Left ventricle myocardium inferior (tissue), 1 donor: ENCODE data around the gene CDH26. TPM values are rescaled to one million over a fixed set of nuclear protein-coding genes. Genes with fewer than 3 reads are reported as not detected.

Experiments
- DNase-seq: peaks from one replicate; pipeline ENCODE4 v3.0.0-alpha.2; 2020
- H3K27ac ChIP-seq: fragments of 200-600 bp; replicated peaks from 2 replicates; pipeline ENCODE4 v1.8.0; 2021
- H3K27me3 ChIP-seq: fragments of 200-600 bp; 2 replicates; pipeline ENCODE4 v1.8.0; 2021; ENCODE audit warnings: low read depth
- H3K36me3 ChIP-seq: fragments of 200-600 bp; 2 replicates; pipeline ENCODE4 v1.8.0; 2021
- H3K4me1 ChIP-seq: fragments of 200-600 bp; 2 replicates; pipeline ENCODE4 v1.8.0; 2021
- H3K4me3 ChIP-seq: fragments of 200-600 bp; 2 replicates; pipeline ENCODE4 v1.8.0; 2021; ENCODE audit warnings: mild to moderate bottlenecking, moderate library complexity
- H3K9me3 ChIP-seq: fragments of 200-600 bp; replicated peaks from 2 replicates; pipeline ENCODE4 v1.8.0; 2021
- CTCF ChIP-seq: fragments of 200-600 bp; IDR thresholded peaks from 2 replicates; pipeline ENCODE4 v1.8.0; 2021; ENCODE audit warnings: antibody characterized with exemption, mild to moderate bottlenecking, borderline replicate concordance
- intact Hi-C: fragments of 100-400 bp; cut with micrococcal nuclease; formaldehyde crosslinking; loops from one replicate; pipeline ENCODE4 v1.11.0; 2022
- total RNA-seq: library from RNA; stranded (reverse); fragmentation: NEBNext Ultra II Directional; extraction: Animal tissue kit (Norgen Biotek cat#: 25700); gene quantifications from one replicate; pipeline ENCODE4 v1.2.1, GENCODE V29; 2021
- donor health status: DM: no; HTN: yes; CAD: no; lungs with severe emphysema.

The CDH26 gene
- total RNA-seq, 1 donor from 2014 or later: 1.3 TPM

GRCh38 chr20:60053818-60054190 is 95.6 kb downstream of the CDH26 start:
- peaks cover 18% of the 10 kb centered on the region for H3K4me1 ChIP-seq
- H3K4me3 ChIP-seq: no peak overlapping the region
- no peak for DNase-seq
- H3K9me3 ChIP-seq: no peaks in the 10 kb centered on the region
- no peaks in the 10 kb centered on the region for H3K36me3 ChIP-seq
- no peak for TF ChIP-seq CTCF
- H3K27ac ChIP-seq: no peak overlapping the region
- intact Hi-C loops: no loop called here
- H3K27me3 ChIP-seq: peaks cover 15% of the 10 kb centered on the region

GRCh38 chr20:60054716-60055634 is 96.8 kb downstream of the CDH26 start:
- no peaks in the 10 kb centered on the region for H3K36me3 ChIP-seq
- no peak overlapping the region for H3K27ac ChIP-seq
- H3K27me3 ChIP-seq: peaks cover 15% of the 10 kb centered on the region
- H3K9me3 ChIP-seq: no peaks in the 10 kb centered on the region
- intact Hi-C loops: no loop called here
- H3K4me3 ChIP-seq: no peak overlapping the region
- DNase-seq: no peak
- H3K4me1 ChIP-seq: peaks cover 21% of the 10 kb centered on the region
- TF ChIP-seq CTCF: no peak

DNA sequence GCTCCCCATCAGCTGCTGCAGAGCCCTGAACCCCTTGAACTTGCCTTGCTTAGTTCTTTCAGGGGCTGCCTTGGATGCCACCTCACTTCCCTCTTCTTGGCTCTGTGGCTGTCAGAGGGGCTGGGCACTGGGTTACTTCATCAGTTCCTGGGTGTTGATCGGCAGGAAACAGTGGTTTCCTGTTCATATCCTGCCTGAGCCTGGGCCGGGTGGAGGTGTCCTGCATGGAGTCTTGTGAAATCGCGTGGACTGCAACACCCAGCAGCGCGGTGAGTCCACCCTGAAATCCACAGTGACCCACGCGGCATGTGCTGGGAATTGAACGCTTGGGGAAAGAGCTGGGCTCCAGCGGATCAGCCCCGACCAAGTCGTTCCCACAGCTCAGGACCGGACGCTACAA is 97.5 kb downstream of the CDH26 start:
- Histone ChIP-seq H3K9me3 (no peaks in the 10 kb centered on the region), H3K4me1 (peaks cover 29% of the 10 kb centered on the region), H3K36me3 (no peaks in the 10 kb centered on the region), H3K27me3 (peaks cover 15% of the 10 kb centered on the region), H3K4me3 (peak overlapping the region; percentile 2), H3K27ac (peak overlapping the region; percentile 21)
- no peak for TF ChIP-seq CTCF
- intact Hi-C loops: no loop called here
- DNase-seq: peak; percentile 57

DNA sequence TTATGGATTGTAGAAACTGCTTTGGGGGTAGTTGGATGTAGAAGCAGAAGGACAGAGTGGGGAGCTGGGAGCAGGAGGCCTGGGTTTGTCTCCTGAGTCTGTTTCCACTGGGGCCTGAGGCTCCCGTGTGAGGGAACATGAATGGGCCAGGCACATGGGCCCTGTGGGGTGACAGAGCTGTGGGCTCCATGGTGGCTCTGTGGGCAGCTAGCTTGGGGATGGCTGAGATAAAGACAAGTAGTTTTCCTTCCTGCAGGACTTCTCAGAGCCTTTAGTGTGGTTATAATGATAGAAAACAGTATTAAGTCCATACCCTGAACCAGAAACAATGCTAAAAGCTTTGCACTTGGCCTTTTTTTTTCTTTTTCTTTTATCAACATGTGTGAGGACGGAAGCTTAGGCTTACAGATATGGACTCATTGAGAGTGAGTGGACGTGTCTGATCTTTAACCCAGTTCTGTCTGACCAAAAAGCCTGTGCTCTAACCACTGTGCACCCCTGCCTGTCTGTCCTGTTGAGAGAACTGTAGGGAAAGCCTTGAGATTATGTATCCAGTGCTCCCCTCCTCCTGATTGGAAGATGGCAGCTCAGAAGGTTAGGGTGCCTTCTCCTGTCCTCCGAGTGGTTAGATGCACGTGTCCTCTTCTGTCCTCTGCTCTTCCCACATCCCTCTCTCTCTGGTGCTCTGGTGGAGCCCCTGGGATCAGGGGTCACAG is 98.3 kb downstream of the CDH26 start:
- intact Hi-C loops: no loop called here
- H3K4me1 ChIP-seq: peaks cover 30% of the 10 kb centered on the region
- DNase-seq: no peak
- H3K36me3 ChIP-seq: no peaks in the 10 kb centered on the region
- no peak for TF ChIP-seq CTCF
- H3K27me3 ChIP-seq: peaks cover 15% of the 10 kb centered on the region
- H3K4me3 ChIP-seq: peak overlapping the region; percentile 2
- no peaks in the 10 kb centered on the region for H3K9me3 ChIP-seq
- no peak overlapping the region for H3K27ac ChIP-seq

DNA sequence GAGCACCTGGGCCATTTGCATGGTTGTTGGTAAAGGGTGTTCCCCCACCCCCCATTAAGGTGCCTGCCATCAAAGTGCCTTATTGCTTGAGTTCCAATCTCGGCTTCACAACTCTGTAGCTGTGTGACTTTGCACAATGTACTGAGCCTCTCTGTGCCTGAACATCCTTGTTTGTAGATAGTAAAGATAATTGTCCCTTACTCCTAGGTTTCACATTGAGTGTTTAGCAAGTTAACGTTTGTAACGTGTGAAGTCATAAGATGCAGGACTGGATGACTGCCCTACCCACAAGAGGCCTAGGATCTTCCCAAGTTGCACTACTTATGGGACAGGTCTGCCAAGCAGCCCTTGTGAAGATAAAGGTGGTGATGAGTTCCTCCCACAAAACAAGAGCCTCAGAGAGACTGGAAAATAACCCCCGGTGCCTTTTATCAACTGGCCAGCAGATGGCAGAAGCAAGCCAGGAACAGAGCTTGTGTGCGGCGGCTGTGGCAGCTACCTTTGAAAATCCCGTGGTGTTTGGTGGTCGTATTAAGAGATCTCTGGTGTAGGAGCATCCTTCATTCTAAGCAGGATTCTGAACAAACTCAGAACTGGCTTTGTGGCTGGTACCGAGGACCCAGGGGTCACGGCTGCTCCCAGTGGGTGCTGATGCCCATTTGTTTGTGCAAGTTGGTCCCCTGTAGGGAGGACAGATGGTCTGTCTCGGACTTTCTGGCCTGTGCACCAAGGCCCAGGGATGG is 99.1 kb downstream of the CDH26 start:
- H3K9me3 ChIP-seq: no peaks in the 10 kb centered on the region
- peaks cover 15% of the 10 kb centered on the region for H3K27me3 ChIP-seq
- peak overlapping the region; percentile 48 for H3K27ac ChIP-seq
- TF ChIP-seq CTCF: peak; percentile 90
- H3K4me1 ChIP-seq: peaks cover 30% of the 10 kb centered on the region
- no peak overlapping the region for H3K4me3 ChIP-seq
- intact Hi-C loops: no loop called here
- H3K36me3 ChIP-seq: no peaks in the 10 kb centered on the region
- DNase-seq: peak; percentile 59
